DOHH2 (cell line): ENCODE data around the gene SOX5.

Experiments used
- EZH2phosphoT487 ChIP-seq: fragments of 200-600 bp; sonication (generic); IDR thresholded peaks from 2 replicates; pipeline ENCODE4 v1.6.1; 2017; ENCODE audit warnings: borderline replicate concordance, mild to moderate bottlenecking, antibody characterized with exemption, low read length, moderate library complexity, mixed read lengths
- TF ChIP-seq, protein P1 (sequence below): fragments of 200-600 bp; sonication (generic); IDR thresholded peaks from one replicate; pipeline ENCODE4 v1.5.1; 2014; ENCODE audit warnings: antibody characterized with exemption, mild to moderate bottlenecking, low read depth, low read length; ENCODE audit not compliant: poor library complexity, severe bottlenecking

DNA sequence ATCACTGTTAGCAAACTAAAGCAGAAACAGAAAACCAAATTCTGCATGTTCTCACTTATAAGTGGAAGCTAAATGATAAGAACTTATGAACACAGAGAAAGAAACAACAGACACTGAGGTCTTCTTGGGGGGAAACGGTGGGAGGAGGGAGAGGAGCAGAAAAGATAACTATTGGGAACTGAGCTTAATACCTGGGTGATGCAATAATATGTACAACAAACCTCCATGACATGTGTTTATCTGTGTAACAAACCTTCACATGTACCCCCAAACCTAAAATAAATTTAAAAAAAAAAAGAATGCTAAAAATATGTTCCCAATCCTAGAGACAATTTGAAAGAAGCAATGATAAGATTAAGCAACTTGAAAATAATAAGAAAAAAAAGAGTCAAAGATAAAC is 89.5 kb downstream of the SOX5 start:
- TF ChIP-seq, protein P1, sequence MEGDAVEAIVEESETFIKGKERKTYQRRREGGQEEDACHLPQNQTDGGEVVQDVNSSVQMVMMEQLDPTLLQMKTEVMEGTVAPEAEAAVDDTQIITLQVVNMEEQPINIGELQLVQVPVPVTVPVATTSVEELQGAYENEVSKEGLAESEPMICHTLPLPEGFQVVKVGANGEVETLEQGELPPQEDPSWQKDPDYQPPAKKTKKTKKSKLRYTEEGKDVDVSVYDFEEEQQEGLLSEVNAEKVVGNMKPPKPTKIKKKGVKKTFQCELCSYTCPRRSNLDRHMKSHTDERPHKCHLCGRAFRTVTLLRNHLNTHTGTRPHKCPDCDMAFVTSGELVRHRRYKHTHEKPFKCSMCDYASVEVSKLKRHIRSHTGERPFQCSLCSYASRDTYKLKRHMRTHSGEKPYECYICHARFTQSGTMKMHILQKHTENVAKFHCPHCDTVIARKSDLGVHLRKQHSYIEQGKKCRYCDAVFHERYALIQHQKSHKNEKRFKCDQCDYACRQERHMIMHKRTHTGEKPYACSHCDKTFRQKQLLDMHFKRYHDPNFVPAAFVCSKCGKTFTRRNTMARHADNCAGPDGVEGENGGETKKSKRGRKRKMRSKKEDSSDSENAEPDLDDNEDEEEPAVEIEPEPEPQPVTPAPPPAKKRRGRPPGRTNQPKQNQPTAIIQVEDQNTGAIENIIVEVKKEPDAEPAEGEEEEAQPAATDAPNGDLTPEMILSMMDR, result no peak
- no peak for TF ChIP-seq EZH2phosphoT487
